B cell (primary cell): ENCODE results near the gene SCN2B. TPM values are rescaled to one million over a fixed set of nuclear protein-coding genes. Genes with fewer than 3 reads are reported as not detected.
"Not testable (repeated sequence)": the region's sequence is repeated elsewhere in the genome, so short reads cannot be mapped to it uniquely, and the experiment has no call there.

ENCODE experiments used
- ATAC-seq: fragments of 200-7000 bp; cut with Tn5 transposase; one replicate; pipeline ENCODE4 v1.10.0; 2021; ENCODE audit warnings: low read depth, mild to moderate bottlenecking, moderate number of reproducible peaks, moderate library complexity
- CTCF ChIA-PET: fragments of 350-600 bp; sonication (Branson Sonifier 250); formaldehyde crosslinking; loops from one replicate; lab custom pipeline; 2021; ENCODE audit warnings: antibody characterized with exemption, inconsistent platforms; lab: Charles Lee
- POLR2A ChIA-PET: fragments of 350-600 bp; sonication (Branson Sonifier 250); formaldehyde crosslinking; loops from one replicate; lab custom pipeline; 2021; ENCODE audit warnings: antibody characterized with exemption; lab: Charles Lee
- DNase-seq: peaks from one replicate; pipeline ENCODE4 v3.0.0; 2013
- H2AFZ ChIP-seq: 2 replicates; pipeline ENCODE4 v1.6.1; 2012; ENCODE audit warnings: mild to moderate bottlenecking, low read depth, low read length; ENCODE audit not compliant: insufficient read depth, poor library complexity, severe bottlenecking
- H3K27ac ChIP-seq, 2 donors: 1 replicate in 1 of 2; 2 replicates in 1 of 2; pipeline ENCODE4 v1.5.1; 2012 to 2013; ENCODE audit warnings: low read length in 2 of 2, mild to moderate bottlenecking in 2 of 2, moderate library complexity in 1 of 2
- H3K27me3 ChIP-seq, 4 experiments: fragments of 200-600 bp in 1 of 4; sonication (generic) in 1 of 4; replicated peaks in 1 of 4; 1 replicate in 2 of 4; 2 replicates in 2 of 4; pipeline versions ENCODE4 v1.6.1 to v1.7.0; 2013 to 2016; ENCODE audit warnings: low read length in 3 of 4, mild to moderate bottlenecking in 2 of 4, mixed read lengths in 1 of 4, moderate library complexity in 1 of 4; ENCODE audit not compliant: insufficient read depth in 4 of 4, control insufficient read depth in 3 of 4; ENCODE audit errors: control extremely low read depth in 1 of 4
- H3K36me3 ChIP-seq, 2 experiments: replicated peaks in 1 of 2; 1 replicate in 1 of 2; 2 replicates in 1 of 2; pipeline versions ENCODE4 v1.6.1 to v1.7.1; 2013; ENCODE audit warnings: low read length in 1 of 2; ENCODE audit not compliant: insufficient read depth in 2 of 2, control insufficient read depth in 1 of 2; ENCODE audit errors: control extremely low read depth in 1 of 2, extremely low read depth in 1 of 2
- H3K4me1 ChIP-seq, 2 donors: fragments of 200-600 bp in 1 of 2; sonication (generic) in 1 of 2; 1 replicate in 1 of 2; 2 replicates in 1 of 2; pipeline versions ENCODE4 v1.5.1 to v1.6.1; 2013 to 2017; ENCODE audit warnings: low read length in 2 of 2; ENCODE audit not compliant: control insufficient read depth in 2 of 2, insufficient read depth in 2 of 2
- H3K4me2 ChIP-seq: replicated peaks from 2 replicates; pipeline ENCODE3; 2012; ENCODE audit warnings: mild to moderate bottlenecking, low read depth, low read length; ENCODE audit not compliant: poor library complexity, severe bottlenecking
- H3K4me3 ChIP-seq, 5 experiments: fragments of 200-600 bp in 1 of 5; sonication (generic) in 1 of 5; 1 replicate in 3 of 5; 2 replicates in 2 of 5; pipeline versions ENCODE4 v1.5.1 to v1.7.0; 2011 to 2016; ENCODE audit warnings: low read length in 4 of 5, mild to moderate bottlenecking in 4 of 5, low read depth in 2 of 5, control low read depth in 1 of 5, moderate library complexity in 1 of 5; ENCODE audit not compliant: insufficient read depth in 1 of 5; ENCODE audit errors: control extremely low read depth in 1 of 5, extremely low read depth in 1 of 5
- H3K79me2 ChIP-seq: fragments of 200-600 bp; sonication (generic); one replicate; pipeline ENCODE4 v1.6.0; 2016; ENCODE audit warnings: low read length; ENCODE audit not compliant: control insufficient read depth, insufficient read depth
- H3K9ac ChIP-seq: fragments of 200-600 bp; sonication (generic); 2 replicates; pipeline ENCODE4 v1.6.1; 2017; ENCODE audit warnings: mild to moderate bottlenecking, low read length, moderate library complexity
- H3K9me3 ChIP-seq, 3 donors: one replicate each; pipeline versions ENCODE4 v1.6.1 to v1.7.1; 2013; ENCODE audit warnings: low read length in 2 of 3; ENCODE audit not compliant: control insufficient read depth in 2 of 3, insufficient read depth in 1 of 3; ENCODE audit errors: control extremely low read depth in 1 of 3
- H4K20me1 ChIP-seq: 2 replicates; pipeline ENCODE4 v1.6.0; 2012; ENCODE audit warnings: mild to moderate bottlenecking, low read length; ENCODE audit not compliant: insufficient read depth, control insufficient read depth, poor library complexity, severe bottlenecking
- H3K27ac Mint-ChIP-seq: one replicate; pipeline ENCODE4 v1.8.0; 2021; ENCODE audit warnings: mixed read lengths
- H3K27me3 Mint-ChIP-seq: one replicate; pipeline ENCODE4 v1.8.0; 2021; ENCODE audit warnings: mixed read lengths
- H3K4me1 Mint-ChIP-seq: one replicate; pipeline ENCODE4 v1.8.0; 2021; ENCODE audit warnings: mixed read lengths
- H3K4me3 Mint-ChIP-seq: one replicate; pipeline ENCODE4 v1.8.0; 2021; ENCODE audit warnings: mixed read lengths
- H3K9me3 Mint-ChIP-seq: one replicate; pipeline ENCODE4 v1.8.0; 2022; ENCODE audit warnings: mixed read lengths; ENCODE audit not compliant: insufficient read depth
- EZH2 ChIP-seq: IDR thresholded peaks from 2 replicates; pipeline ENCODE4 v1.6.1; 2012; ENCODE audit warnings: borderline replicate concordance, low read depth, mild to moderate bottlenecking, moderate library complexity, low read length; ENCODE audit not compliant: insufficient read depth, poor library complexity, severe bottlenecking
- WGBS: methylation state at CpG from one replicate; pipeline ENCODE4 v1.1.5; 2013; ENCODE audit warnings: missing lambda C conversion rate; ENCODE audit not compliant: insufficient coverage; 5-methylcytosine and 5-hydroxymethylcytosine counted together
- intact Hi-C: fragments of 100-400 bp; cut with micrococcal nuclease; formaldehyde crosslinking; loops from one replicate; pipeline ENCODE4 v1.10.0; 2022
- polyA plus RNA-seq: library from polyadenylated mRNA; depleted of rRNA; stranded (reverse); fragments of >200 nt; gene quantifications from 2 replicates; pipeline ENCODE4 v1.2.3, GENCODE V29; 2012
- total RNA-seq, 2 donors: library from RNA; stranded (reverse); fragments of 120-200 nt in 1 of 2; gene quantifications; 1 replicate in 1 of 2; 2 replicates in 1 of 2; pipeline versions ENCODE4 v1.2.3 to v1.2.4, GENCODE V29; 2013 to 2022
- TF ChIP-seq, protein P1 (sequence below): fragments of 200-600 bp; IDR thresholded peaks from one replicate; pipeline ENCODE4 v1.8.0; 2022; ENCODE audit warnings: antibody characterized with exemption, mild to moderate bottlenecking

The SCN2B gene
- total and polyA plus RNA-seq, 2 donors (not counting 1 experiment from before 2014, with no cell fraction given), result not detected

DNA sequence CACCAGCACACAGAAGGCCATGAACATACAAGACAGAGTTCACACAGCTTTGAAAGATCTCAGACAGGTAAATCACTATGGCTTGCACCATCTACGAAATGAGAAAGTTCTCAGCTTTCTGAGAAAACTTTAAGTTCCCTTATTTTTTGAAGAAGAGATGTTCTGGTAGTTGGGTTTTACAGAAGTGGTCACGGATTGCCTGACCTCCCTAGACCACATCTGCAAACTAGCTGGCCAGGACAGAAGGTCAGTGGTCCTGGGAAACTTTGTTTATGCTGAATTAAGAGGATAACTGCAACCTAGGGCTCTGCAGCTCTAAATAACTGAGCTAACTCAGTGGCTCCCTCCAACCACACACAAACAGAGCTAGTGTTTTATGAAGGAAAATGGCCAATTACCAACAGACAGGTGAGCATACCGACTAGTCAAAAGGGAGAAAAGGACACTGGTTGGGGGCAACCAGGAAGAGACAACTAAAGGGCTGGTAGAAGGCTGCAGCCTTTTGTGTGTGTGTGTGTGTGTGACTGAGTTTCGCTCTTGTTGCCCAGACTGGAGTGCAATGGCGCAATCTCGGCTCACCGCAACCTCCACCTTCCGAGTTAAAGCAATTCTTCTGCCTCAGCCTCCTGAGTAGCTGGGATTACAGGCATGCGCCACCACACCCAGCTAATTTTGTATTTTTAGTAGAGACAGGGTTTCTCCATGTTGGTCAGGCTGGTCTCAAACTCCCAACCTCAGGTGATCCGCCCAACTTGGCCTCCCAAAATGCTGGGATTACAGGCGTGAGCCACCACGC is 8.5 kb upstream of the SCN2B start:
- no peaks in the 10 kb centered on the region for H3K79me2 ChIP-seq
- Mint-ChIP-seq H3K9me3 (no peaks in the 10 kb centered on the region), H3K27ac (no peak overlapping the region), H3K4me1 (no peaks in the 10 kb centered on the region), H3K4me3 (no peak overlapping the region), H3K27me3 (peaks cover 42% of the 10 kb centered on the region)
- no peaks in the 10 kb centered on the region for H3K9me3 ChIP-seq
- POLR2A ChIA-PET, result no interaction called here
- H3K4me1 ChIP-seq, result no peaks in the 10 kb centered on the region
- H3K4me2 ChIP-seq, result no peak overlapping the region
- no peak overlapping the region for H3K9ac ChIP-seq
- H2AFZ ChIP-seq, result no peak overlapping the region
- TF ChIP-seq EZH2, result no peak
- TF ChIP-seq, protein P1, sequence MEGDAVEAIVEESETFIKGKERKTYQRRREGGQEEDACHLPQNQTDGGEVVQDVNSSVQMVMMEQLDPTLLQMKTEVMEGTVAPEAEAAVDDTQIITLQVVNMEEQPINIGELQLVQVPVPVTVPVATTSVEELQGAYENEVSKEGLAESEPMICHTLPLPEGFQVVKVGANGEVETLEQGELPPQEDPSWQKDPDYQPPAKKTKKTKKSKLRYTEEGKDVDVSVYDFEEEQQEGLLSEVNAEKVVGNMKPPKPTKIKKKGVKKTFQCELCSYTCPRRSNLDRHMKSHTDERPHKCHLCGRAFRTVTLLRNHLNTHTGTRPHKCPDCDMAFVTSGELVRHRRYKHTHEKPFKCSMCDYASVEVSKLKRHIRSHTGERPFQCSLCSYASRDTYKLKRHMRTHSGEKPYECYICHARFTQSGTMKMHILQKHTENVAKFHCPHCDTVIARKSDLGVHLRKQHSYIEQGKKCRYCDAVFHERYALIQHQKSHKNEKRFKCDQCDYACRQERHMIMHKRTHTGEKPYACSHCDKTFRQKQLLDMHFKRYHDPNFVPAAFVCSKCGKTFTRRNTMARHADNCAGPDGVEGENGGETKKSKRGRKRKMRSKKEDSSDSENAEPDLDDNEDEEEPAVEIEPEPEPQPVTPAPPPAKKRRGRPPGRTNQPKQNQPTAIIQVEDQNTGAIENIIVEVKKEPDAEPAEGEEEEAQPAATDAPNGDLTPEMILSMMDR, result no peak
- CTCF ChIA-PET, result interaction anchor here (0.7 to 2.7 kb wide), 7 partner anchors 11 to 304 kb away, joined by 3 to 10 read pairs (median 4); no protein-coding TSS in a partner anchor
- no peak overlapping the region for H3K4me3 ChIP-seq
- intact Hi-C loops, result no loop called here
- peaks cover 0 to 15% (median under 1%) of the 10 kb centered on the region in 4 experiments for H3K27me3 ChIP-seq
- H3K36me3 ChIP-seq, result no peaks in the 10 kb centered on the region
- no peaks in the 10 kb centered on the region for H4K20me1 ChIP-seq
- no peak overlapping the region for H3K27ac ChIP-seq
- DNase-seq (no peak), ATAC-seq (no peak)
- WGBS, result 98% methylated on average over 5 of the region's 12 CpGs

DNA sequence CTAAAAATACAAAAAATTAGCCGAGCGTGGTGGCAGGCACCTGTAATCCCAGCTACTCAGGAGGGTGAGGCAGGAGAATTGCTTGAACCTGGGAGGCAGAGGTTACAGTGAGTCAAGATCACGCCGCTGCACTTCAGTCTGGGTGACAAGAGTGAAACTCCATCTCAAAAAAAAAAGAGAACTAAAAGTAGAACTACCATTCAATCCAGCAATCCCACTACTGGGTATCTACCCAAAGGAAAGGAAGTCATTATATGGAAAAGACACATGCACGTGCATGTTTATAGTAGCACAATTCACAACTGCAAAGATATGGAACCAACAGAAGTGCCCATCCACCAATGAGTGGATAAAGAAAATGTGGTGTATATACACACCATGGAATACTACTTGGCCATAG is 7.3 kb upstream of the SCN2B start:
- H3K27me3 Mint-ChIP-seq, result peaks cover 38% of the 10 kb centered on the region
- H4K20me1 ChIP-seq, H2AFZ ChIP-seq, H3K4me1 ChIP-seq, H3K27ac Mint-ChIP-seq, H3K4me1 Mint-ChIP-seq, H3K9ac ChIP-seq, POLR2A ChIA-PET, H3K4me3 ChIP-seq, H3K36me3 ChIP-seq, intact Hi-C loops, H3K9me3 ChIP-seq, DNase-seq, ATAC-seq, H3K79me2 ChIP-seq, H3K9me3 Mint-ChIP-seq, H3K4me2 ChIP-seq, H3K4me3 Mint-ChIP-seq, H3K27ac ChIP-seq: not testable (repeated sequence)
- H3K27me3 ChIP-seq, result peaks cover 0 to 14% (median 0%) of the 10 kb centered on the region in 4 experiments
- CTCF ChIA-PET, result interaction anchor here (2.7 kb wide), 1 partner anchor 12 kb away, joined by 10 read pairs; no protein-coding TSS in a partner anchor
- WGBS, result no CpG with 5 or more reads among the region's 5 CpGs
